ENCODE data around the gene TMPRSS13.
"Not testable (repeated sequence)": the region's sequence is repeated elsewhere in the genome, so short reads cannot be mapped to it uniquely, and the experiment has no call there.

The TMPRSS13 gene

DNA sequence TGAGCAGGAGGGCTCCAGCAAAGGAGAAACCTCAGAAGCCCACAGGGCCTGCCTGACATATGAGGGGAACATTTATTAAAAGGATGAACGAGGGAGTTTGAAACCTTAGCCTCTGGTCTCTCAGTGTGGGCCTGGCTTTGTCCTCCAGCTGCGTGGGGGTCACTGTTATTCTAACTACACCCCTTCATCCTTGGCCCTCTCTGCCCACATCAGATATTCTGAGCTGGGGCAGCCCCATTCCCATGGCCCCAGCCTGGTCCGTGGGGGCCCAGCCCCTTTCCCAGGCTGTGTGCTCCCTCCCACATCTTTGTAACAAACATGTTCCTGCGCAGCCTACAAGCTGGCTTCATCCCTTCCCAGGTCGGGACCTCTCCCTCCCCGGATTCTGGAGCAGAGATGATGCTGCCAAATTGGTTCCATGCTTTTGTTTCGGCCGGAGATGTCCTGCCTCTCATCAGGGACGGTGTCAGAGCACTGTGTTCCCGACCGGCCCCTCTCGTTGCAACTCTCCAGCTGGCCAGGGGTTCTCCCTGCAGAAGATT is 56.7 kb downstream of the TMPRSS13 start:
- DNase-seq (ENCODE audit: low read depth): no peak

DNA sequence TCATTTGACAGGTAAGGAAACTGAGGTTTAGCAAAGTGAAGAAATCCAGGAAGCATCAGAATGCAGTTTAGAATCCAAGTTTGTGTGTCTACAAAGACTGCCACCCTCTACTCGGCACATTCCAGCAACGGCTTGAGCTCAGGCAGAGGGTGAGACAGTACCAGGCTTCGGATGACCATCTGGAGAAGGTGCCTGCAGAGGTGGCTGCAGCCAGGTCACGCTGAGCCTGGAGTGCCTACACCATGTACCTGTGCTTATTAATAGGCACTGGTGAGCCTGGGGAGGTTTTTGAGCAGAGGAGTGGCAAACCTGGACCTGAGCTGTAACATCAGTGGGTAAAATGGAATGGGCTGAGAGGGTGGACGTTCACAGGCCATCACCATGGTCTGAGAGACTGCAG is 57.4 kb downstream of the TMPRSS13 start:
- no peak for DNase-seq (ENCODE audit: low read depth)

DNA sequence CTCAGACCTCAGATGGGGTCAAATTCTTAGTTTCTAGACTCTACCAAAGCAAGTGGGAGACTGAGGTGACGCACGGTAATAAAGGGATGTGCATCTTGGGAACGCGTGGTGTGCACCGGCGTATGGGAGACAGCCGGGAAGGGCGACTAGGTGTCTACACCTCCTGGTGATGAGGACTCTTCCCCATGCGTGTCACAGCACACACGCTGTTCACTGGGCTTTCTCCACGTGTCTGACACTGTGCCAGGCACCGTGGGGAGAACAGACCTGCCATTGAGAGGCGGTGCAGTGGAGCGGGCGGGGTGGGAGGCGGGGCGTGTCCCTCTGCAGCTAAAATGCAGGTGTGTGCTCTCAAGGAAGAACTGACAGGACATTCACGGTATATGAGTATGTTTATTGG is 58.0 kb downstream of the TMPRSS13 start:
- DNase-seq (ENCODE audit: low read depth): no peak

DNA sequence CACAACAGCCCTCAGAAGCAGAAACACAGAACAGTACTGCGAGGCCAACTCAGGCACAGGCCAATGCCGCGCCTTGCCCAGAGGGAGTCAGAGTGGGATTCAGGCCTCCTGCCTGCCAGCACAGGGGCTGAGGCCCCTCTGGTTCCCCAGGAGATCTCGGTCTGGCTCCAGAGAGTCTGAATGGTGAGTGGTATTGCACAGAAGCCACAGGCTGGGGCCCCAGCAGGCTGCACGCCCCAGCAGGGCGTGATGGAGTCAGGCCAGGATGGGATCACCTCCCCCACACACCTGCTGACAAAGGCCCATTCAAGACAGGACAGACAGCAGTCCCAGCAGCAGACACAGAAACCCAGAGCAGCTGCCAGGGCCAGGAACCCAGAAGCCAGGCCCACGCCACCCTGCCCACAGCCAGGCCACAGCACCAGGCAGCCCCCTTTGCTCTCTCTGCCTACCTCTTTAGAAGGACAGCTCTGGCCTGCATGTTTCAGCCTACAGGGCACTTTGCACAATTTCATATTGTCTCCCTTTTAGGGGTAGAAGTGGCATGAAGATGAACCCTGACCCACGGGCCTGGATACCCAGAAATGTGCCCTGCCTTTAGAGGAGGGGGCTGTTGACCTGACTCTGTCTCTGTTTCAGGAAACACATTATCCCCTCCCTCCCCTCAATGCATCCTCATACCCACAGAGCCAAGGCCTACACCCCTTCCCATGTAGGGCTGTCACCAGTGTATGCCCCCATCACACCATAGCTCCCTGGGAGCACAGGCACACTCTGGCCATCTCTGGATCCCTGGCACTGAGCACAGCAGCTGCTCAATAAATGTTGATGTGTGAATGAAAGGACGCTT is 58.9 kb downstream of the TMPRSS13 start:
- DNase-seq (ENCODE audit: low read depth): no peak

DNA sequence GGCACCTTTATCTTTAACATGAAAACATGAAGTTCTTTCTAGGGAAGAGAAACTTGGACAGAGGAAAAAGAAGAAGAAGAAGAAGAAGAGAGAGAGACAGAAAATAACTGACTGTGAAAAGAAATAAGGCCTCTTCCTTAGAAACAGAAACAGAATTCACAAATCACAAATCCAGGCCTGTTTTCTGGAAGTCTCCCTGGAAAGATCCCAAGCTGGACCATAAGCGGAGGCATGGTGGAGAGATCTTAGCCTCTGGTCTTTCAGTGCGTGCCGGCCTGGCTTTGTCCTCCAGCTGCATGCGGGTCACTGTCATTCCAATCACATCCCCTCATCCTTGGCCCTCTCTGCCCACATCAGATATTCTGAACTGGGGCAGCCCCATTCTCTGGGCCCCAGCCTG is 59.6 kb downstream of the TMPRSS13 start:
- no peak for DNase-seq (ENCODE audit: low read depth)

DNA sequence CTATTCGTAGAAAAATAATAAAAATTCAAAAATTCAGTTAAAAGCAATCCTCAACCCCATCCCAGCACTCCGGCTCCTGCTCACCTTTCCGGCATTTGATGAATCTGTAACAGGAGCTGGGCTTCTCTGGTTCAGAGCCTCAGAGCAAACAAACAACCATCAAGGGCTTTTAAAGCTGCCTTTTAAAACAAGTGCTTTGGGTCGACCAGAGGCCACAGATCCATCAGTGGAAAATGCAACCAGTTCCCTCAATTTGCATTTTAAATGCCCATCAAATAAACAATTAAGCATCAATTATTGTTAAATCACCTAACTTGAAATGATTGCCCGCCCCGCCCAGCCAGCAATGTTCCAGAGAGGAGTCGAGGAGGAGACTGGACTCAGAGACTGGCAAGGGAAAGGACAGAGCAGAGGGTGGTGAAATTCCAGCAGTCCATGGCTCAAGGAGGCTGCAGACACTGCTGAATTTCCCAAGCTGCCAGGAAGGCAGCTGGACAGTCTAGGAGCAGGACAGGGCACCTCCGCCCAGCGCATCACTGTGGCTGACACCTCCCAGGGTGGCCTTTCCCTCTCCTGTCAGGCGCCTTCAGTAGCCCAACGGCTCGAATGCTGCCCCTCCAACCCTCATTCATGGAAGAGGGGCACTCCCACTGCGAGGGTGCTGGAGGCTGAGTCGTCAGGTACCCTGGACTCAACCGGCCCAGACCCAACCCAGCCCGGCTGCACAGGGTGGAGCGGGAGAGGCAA is 60.2 kb downstream of the TMPRSS13 start:
- DNase-seq (ENCODE audit: low read depth): no peak

DNA sequence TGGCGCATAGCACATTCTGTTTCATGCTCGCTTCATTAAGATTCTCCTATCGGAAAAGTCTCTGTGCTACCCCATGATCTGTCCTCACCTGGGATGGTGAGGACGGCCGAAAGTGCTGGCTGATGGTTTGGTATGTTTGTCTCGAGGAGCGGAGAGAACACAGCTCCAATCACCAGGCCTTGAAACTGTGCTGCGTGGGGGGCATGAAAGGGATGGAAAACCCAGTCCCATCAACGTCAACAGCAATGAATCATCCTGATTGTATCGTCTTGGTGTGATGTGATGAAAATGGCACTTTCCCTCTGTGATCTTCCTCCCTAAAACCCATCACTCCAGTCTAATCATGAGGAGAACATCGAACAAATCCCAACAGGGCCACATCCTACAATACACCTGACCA is 61.1 kb downstream of the TMPRSS13 start:
- DNase-seq (ENCODE audit: low read depth): no peak

DNA sequence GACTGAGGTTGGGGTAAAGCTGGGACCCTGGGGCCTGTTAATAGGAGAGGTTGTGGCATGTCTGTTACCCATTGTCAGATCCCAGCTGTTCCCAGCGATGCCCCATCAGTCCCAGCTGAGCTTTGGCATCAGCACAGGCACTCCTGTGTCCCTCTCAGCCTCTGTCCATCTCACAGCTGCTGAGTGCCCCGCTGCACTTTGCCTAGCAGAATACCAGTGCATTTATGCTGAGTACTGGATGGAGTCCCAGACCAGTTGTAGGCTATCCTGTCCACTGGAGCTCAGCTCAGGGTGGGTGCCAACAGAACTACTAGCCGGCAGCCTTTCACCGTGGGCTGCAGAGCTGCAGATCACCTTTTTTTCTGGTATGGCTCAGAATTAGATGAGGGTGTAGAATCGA is 62.7 kb downstream of the TMPRSS13 start:
- DNase-seq (ENCODE audit: low read depth): no peak

DNA sequence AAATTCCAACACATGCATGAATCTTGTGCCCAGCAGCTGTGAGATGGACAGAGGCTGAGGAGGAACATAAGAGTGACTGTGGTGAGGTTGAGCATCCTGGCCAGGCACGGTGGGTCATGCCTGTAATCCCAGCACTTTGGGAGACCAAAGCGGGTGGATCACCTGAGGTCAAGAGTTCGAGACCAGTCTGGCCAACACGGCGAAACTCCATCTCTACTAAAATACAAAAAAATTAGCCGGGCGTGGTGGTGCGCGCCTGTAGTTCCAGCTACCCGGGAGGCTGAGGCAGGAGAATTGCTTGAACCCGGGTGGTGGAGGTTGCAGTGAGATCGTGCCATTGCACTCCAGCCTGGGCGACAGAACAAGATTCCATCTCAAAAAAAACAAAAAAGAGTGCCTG is 63.7 kb downstream of the TMPRSS13 start:
- DNase-seq (ENCODE audit: low read depth): not testable (repeated sequence)

DNA sequence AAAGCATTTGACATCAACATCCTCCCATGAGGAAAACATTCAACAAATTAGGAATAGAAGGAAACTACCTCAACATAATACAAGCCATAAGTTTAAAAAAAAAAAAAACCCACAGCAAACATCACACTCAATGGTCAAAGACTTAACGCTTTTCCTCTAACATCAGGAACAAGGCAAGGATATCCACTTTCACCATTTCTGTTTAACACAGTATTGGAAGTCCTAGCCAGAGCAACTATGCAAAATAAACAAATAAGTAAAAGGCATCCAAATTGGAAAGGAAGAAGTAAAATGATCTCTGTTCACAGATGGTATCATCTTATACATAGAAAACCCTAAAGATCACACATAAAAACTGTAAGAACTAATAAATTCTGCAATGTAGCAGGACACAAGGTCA is 65.8 kb downstream of the TMPRSS13 start:
- no peak for DNase-seq (ENCODE audit: low read depth)

DNA sequence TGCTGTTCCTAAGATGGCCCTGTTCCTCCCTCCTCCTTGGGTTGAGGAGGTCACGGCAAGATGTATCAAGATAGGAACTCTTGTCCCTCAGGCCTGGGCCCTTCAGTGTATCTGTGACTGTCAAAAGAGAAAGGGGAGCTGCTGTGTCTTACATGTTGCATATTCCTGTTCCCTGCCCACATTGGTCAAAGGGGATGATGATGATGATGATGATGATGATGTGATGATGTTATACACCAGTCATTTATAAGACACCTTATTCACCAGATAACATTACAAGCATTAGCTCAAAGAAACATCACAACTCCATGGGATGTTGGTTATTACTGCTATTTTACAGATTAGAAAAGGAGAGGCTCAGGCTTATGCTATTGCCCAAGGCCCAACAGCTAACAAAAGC is 66.4 kb downstream of the TMPRSS13 start:
- no peak for DNase-seq (ENCODE audit: low read depth)

DNA sequence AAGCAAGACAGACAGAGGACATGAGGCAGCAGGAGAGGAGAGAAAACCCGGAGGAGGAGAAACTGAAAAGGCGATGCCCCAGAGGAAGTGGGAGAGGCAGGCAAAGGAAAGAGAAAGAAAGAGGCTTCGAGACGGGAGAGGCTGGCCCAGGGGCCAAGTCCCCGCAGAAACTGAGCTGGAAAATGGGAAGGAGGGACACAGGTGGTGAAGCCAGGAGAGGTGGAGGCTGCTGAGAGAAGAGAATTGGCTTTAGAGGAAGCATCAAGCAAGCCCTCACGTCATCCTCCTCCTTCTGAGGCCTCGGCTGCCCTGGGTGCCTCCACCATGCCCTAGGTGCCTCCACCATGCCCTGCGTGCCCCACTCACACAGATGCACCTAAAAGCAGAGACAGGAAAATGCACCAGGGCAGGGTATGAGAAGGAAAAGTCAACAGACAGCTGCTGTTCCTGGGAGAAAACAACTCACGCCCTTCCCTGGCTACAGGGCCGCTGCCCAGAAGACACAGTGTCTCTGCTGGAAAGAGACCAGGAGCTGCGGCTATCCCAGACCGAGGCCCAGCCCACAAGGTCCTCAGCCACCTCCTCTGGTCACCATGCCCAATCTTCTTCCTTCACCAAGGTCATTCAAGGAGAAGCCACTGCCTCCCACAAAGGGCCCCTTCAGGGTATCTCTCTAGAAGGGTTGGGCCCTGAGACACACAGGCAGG is 67.0 kb downstream of the TMPRSS13 start:
- no peak for DNase-seq (ENCODE audit: low read depth)

DNA sequence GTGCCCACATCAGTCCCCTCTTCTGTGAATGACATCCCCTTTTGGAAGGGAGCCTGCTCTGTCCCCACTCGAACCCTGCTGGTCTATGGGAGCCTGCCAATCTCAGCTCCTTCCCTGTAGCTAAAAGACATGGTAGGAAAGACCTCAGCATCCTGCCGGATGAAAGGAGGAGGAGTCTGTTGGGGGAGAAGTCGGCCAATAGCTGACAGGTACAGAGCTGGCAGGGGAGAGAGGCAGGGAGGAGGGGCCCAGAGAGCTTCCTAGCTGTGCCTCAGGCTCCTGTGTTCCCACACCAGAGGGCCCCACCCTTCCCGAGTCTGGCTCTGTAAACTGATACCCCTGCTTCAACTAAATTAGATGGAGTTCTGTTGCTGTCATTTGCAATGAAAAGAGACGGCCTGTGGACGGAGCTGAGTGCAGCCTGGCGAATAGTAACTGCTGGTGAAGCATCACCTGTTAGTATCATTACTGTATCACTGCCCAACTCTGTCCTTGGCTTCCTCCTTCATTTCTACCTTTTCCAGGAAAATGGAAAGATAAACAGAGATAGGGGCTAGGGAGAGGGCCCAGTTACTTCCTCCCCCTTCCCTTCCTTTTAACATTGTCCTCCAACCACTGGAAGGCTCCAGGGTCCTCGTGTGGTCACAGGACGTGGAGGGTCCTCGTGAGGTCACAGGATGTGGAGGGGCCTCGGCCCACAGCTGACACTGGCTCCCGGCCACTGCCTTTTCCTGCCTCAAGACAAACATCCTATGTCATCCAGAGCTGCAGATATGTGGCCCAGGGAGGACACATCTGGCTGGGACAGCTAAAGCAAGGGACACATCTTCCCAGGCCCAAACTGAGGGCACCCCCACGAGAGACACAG is 67.8 kb downstream of the TMPRSS13 start:
- no peak for DNase-seq (ENCODE audit: low read depth)

DNA sequence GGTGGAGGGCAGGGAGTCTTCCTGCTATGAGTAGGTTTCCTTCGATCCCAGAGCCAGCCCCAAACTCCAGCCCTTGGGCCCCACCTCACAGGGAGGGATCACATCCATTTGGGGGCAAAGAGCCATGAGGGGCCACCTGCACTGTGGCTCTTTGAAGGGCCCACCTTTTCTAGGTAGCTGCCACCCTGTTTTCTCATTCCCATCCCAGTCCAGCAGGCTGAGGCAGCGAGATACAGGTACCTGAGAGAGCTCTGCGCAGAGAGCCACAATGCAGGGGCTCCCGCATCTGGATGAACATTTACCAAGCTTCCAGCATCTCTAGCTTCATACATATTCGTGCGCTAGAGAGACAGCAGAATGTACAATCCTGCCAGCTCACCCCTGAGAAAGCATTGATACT is 69.1 kb downstream of the TMPRSS13 start:
- DNase-seq (ENCODE audit: low read depth): no peak

DNA sequence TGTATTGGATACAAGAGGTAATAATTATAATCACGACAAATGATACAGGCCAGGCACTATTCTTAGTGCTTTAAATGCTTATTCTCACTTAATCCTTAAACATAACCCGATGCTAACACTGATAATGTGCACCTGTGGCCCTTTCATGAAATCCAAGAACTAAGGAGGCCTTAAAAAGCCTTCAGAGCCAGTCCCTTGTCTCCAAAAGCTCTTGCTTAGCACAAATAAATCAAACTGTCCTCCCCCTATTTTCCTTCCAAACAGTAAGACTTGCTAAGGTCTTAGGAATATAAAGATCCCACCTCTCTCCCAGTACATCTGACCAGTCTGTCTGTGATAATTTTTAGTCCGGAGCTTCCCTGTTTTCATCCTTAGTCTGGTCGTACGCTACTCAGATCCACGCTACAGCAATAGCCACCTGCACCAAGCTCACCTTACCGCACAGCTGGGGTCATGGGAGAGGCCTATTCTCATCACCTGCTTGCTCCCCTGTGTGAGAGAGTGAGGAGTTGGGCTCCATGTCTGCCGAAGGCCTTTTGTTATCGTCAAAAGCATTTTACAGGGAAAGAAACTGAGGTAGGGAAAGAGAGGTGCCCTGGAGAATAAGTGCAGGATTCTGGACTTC is 69.6 kb downstream of the TMPRSS13 start:
- DNase-seq (ENCODE audit: low read depth): no peak

DNA sequence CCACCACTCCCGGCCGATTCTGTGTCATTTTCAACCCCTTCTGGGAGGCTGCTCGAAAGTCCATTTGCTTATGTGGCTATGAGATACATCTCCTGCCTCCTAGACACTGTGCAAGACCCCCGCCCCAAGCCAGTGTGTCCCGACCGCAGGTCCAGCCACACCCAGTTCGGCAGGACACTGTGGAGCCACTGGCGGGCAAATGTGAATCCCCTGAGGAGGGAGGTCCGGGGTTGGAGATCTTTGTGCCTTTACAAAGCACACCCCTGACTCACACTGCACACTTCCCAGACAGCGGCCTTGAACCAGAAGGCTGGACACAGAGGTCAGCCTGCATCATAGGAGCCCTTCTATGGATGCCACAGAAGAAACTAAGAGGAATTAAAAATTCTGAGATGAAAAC is 70.1 kb downstream of the TMPRSS13 start:
- no peak for DNase-seq (ENCODE audit: low read depth)

DNA sequence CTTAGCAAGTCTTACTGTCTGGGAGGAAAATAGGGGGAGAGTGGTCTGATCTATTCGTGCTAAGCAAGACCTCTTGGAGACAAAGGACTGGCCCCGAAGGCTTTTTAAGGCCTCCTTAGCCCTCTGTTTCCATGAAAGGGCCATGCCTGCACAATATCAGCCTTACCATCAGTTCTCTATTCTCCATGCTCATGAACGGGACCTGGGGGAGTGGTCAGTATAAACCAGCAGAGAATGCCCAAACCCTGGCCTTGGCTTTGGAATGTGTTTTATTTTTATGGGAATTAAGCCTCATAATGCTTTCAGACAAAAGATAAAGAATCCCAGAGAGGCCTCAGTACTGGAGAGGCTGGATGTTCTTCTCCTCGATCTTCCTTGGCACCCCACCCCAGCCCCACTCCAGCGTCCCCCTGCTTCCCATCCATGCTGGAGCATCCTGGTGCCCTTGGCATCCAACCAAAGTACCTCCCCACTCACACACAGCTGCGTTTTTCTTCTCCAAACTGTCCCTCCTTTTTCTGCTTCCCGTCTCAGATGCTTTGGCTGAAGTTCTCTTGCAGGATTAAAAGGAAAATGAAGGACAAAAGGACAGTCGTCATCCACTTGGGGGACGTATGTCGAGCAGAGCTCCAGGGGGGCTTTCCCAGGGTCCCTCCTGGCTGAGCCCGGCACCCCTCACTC is 71.3 kb downstream of the TMPRSS13 start:
- no peak for DNase-seq (ENCODE audit: low read depth)

DNA sequence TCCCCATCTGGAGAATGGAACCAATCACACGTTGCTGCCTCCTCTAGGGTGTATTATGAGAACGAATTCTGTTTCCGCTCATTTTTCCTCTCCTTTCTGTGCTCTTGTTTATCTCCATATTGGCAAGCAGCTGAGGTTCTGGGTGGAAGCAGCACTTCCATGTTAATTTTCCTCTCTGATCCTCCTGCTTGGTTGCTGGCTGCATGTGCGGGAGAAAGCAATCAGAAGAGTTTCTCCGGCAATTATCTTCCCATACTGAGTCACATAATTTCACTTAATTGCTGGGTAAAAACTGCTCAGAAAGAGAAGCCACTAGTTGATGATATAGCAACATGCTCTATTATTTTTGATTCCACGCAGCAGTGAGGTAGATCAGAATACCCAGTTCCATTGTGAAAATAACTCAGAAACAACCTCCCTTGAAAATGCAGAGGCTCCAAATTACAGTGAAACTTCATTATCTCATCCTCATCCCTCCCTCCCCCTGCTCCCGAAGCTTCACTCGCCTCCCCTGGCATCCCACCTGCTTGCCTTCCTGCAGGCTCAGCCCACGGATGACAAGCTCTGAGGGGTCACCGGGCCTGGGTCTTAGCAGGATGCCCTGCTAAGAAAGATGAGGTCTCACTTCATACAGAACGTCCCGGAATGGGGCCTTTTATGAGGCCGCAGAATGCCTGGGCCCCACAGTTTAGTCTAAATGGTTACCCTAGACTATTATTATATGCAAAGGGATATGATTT is 73.1 kb downstream of the TMPRSS13 start:
- DNase-seq (ENCODE audit: low read depth): no peak

DNA sequence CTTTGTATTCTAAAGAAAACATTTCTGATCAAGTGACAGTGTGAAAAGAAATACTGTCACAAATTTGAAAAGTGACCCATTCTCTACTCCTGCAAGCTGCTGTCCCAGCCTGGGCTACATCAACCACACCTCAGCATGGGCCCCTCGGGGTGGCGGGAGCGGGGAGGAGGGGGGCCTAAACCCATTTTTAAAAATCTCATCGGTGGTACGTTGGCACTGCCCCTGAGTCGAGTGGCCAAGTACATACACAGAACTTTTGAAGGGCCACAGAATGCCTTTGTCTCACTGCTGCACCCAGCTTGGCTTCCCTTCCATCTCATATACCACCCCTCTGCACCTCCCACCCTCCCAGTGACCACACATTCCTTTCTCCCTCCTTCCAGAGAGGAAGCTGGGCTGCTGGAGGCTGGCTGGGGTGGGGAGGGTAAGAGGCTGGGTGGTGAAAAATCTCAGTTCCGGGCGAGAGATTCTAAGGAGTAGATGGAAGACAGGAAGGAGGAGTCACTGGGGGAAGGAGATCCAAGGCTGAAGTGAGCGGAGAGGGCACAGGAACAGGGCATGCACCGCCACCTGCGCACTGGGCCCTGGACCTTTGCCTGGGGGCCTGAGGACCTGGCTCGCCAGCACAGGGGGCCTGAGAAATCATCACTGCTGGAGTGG is 73.9 kb downstream of the TMPRSS13 start:
- DNase-seq (ENCODE audit: low read depth): no peak

Measured in stimulated activated CD8-positive, alpha-beta memory T cell treated with anti-CD3 and anti-CD28 coated beads, Interleukin-4, amount 100 ng/mL, for 24 hours (primary cell).